ENCODE measurements around the gene PDLIM7. TPM values are rescaled to one million over a fixed set of nuclear protein-coding genes. Genes with fewer than 3 reads are reported as not detected.

Gene PDLIM7
- total and polyA plus RNA-seq, 2 of the 4 experiments (the other 2 are of a cell fraction): 70.4 to 534 TPM

DNA sequence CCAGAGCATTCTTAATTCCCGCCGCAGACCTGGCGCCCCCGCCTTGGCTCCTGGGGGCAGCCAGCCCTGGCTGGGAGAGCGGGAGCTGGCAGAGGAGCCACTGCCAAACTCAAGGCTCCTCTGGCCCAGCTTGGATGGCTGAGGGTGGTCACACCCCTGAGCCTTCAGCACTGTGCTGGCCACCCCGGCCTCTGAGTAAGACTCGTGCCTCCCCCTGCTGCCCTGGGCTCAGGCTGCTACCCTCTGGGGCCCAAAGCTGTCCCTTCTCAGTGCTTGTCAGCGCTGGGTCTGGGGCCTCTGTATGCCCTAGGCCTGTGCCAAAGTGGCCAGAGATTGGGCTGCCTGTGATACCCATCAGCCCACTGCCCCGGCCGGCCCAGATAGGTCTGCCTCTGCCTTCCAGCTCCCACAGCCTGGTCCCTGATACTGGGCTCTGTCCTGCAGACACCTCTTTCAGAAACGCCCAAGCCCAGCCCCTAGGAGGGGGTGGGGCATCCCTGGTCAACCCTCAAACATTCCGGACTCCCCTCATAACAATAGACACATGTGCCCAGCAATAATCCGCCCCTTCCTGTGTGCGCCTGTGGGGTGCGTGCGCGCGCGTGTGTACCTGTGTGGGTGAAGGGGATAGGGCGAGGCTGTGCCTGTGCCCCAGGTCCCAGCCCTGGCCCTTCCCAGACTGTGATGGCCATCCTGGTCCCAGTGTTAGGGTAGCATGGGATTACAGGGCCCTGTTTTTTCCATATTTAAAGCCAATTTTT is 55.2 kb downstream of the PDLIM7 start:
- no peak overlapping the region for H2BK15ac ChIP-seq (ENCODE audit: low read depth, low read length)
- H3K36me3 ChIP-seq (ENCODE audit: control insufficient read depth, insufficient read depth, low read length): peaks cover 13% of the 10 kb centered on the region; the same call in 1 of the 2 replicates
- ATAC-seq (ENCODE audit: low read depth) (no peak), DNase-seq (no peak)
- H3K56ac ChIP-seq (ENCODE audit: extremely low read depth, insufficient read depth, low read length): no peak overlapping the region
- H3K27me3 ChIP-seq (ENCODE audit: control insufficient read depth, insufficient read depth, low read length): no peaks in the 10 kb centered on the region
- peaks cover 4% of the 10 kb centered on the region; the same call in 1 of the 2 replicates for H4K20me1 ChIP-seq (ENCODE audit: insufficient read depth, low read length)
- H3K4me2 ChIP-seq (ENCODE audit: low read depth, low read length): no peak overlapping the region
- dilution Hi-C loops (cut with HindIII; ENCODE audit: low sequenced_read_pairs, unreplicated experiment): no loop called here
- H4K8ac ChIP-seq (ENCODE audit: low read depth in 2 of 2, low read length in 2 of 2): no peak overlapping the region
- no TSS peak for BruUV-seq (replicated peaks)
- CTCF ChIA-PET: interaction anchor here (1.1 kb wide), 1 partner anchor 38 kb away, joined by 3 read pairs; no protein-coding TSS in a partner anchor
- H3K4ac ChIP-seq (ENCODE audit: low read depth, low read length): no peak overlapping the region
- no peak overlapping the region for H3K23ac ChIP-seq (ENCODE audit: low read depth, low read length)
- no peak overlapping the region for H4K91ac ChIP-seq (ENCODE audit: insufficient read depth, low read depth, low read length)
- H2AK9ac ChIP-seq (replicated peaks; ENCODE audit: low read depth, low read length, poor library complexity): peak overlapping the region; percentile 65
- TF ChIP-seq USF2 (IDR thresholded peaks at IDR 0.05; ENCODE audit: low read depth, low read length) (no peak), MAZ (IDR thresholded peaks at IDR 0.05; ENCODE audit: borderline replicate concordance, low read depth, low read length) (no peak), NFE2L2 (IDR thresholded peaks at IDR 0.05; ENCODE audit: low read depth, low read length) (no peak), RCOR1 (IDR thresholded peaks at IDR 0.05; ENCODE audit: insufficient replicate concordance, low read length) (no peak), CHD1 (IDR thresholded peaks at IDR 0.05; ENCODE audit: low read depth, low read length) (no peak), BHLHE40 (IDR thresholded peaks at IDR 0.05; ENCODE audit: low read depth, low read length) (no peak), POLR2A (IDR thresholded peaks at IDR 0.05; ENCODE audit: low read depth, low read length) (no peak)
- TF ChIP-seq, protein P1, sequence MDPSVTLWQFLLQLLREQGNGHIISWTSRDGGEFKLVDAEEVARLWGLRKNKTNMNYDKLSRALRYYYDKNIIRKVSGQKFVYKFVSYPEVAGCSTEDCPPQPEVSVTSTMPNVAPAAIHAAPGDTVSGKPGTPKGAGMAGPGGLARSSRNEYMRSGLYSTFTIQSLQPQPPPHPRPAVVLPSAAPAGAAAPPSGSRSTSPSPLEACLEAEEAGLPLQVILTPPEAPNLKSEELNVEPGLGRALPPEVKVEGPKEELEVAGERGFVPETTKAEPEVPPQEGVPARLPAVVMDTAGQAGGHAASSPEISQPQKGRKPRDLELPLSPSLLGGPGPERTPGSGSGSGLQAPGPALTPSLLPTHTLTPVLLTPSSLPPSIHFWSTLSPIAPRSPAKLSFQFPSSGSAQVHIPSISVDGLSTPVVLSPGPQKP (IDR thresholded peaks at IDR 0.05; ENCODE audit: borderline replicate concordance, low read depth, low read length): no peak
- TF ChIP-seq, protein P2, sequence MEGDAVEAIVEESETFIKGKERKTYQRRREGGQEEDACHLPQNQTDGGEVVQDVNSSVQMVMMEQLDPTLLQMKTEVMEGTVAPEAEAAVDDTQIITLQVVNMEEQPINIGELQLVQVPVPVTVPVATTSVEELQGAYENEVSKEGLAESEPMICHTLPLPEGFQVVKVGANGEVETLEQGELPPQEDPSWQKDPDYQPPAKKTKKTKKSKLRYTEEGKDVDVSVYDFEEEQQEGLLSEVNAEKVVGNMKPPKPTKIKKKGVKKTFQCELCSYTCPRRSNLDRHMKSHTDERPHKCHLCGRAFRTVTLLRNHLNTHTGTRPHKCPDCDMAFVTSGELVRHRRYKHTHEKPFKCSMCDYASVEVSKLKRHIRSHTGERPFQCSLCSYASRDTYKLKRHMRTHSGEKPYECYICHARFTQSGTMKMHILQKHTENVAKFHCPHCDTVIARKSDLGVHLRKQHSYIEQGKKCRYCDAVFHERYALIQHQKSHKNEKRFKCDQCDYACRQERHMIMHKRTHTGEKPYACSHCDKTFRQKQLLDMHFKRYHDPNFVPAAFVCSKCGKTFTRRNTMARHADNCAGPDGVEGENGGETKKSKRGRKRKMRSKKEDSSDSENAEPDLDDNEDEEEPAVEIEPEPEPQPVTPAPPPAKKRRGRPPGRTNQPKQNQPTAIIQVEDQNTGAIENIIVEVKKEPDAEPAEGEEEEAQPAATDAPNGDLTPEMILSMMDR (conservative IDR thresholded peaks at IDR 0.05; ENCODE audit: low read depth, low read length): no peak
- H2AFZ ChIP-seq (replicated peaks; ENCODE audit: low read length, poor library complexity): no peak overlapping the region
- no peaks in the 10 kb centered on the region for H3K9me3 ChIP-seq (ENCODE audit: control insufficient read depth, insufficient read depth, low read length)
- H2BK120ac ChIP-seq (ENCODE audit: low read depth, low read length): no peak overlapping the region
- H3K14ac ChIP-seq (replicated peaks; ENCODE audit: low read depth, low read length): no peak overlapping the region
- H3K9me1 ChIP-seq (ENCODE audit: insufficient read depth, low read length): peaks cover 5% of the 10 kb centered on the region; the same call in 1 of the 2 replicates
- H4K5ac ChIP-seq (ENCODE audit: low read depth, low read length): no peak overlapping the region
- H3K9ac ChIP-seq (ENCODE audit: low read depth, low read length): no peak overlapping the region
- H3K79me1 ChIP-seq (ENCODE audit: low read depth in 1 of 2, low read length in 2 of 2): peaks cover 0 to 4% of the 10 kb centered on the region in 2 experiments; a peak in 1 of 4 replicates
- whole genome bisulfite sequencing, 2 experiments (ENCODE audit: extremely low coverage in 2 of 2, insufficient read length in 1 of 2): 100% methylated on average over 1 of the region's 20 CpGs; no CpG with 5 or more reads in 1 of the 2 experiments
- no peak overlapping the region for H2AK5ac ChIP-seq (ENCODE audit: low read depth, low read length)
- no peak overlapping the region for H3K4me3 ChIP-seq (ENCODE audit: insufficient read depth, low read depth, low read length)
- POLR2A ChIA-PET (ENCODE audit: unreplicated experiment): no interaction called here
- H2BK20ac ChIP-seq (ENCODE audit: low read depth, low read length): no peak overlapping the region
- intact Hi-C loops (cut with micrococcal nuclease): no loop called here
- no peak overlapping the region for H3K18ac ChIP-seq (ENCODE audit: low read depth, low read length)
- H2BK5ac ChIP-seq (ENCODE audit: low read depth, low read length, poor library complexity, severe bottlenecking): no peak overlapping the region
- peaks cover 3% of the 10 kb centered on the region for H3K4me1 ChIP-seq (ENCODE audit: control insufficient read depth, insufficient read depth, low read length)
- H3K27ac ChIP-seq (ENCODE audit: insufficient read depth, low read length): no peak overlapping the region
- in situ Hi-C loops (cut with MboI; ENCODE audit: low sequenced_read_pairs): no loop called here

Data from IMR-90 (cell line).